Stimulated activated CD8-positive, alpha-beta memory T cell treated with anti-CD3 and anti-CD28 coated beads, Interleukin-4, amount 100 ng/mL, for 24 hours (primary cell): Measurements from ENCODE around the gene PARVB.
A peak's percentile ranks its signal among the peaks of the same experiment; 100 is the strongest.

Experiments used
- DNase-seq: peaks from one replicate; pipeline ENCODE4 v3.0.0-alpha.2; 2020; ENCODE audit warnings: low read depth

PARVB gene

GRCh38 chr22:44089717-44090570 lies 65.8 kb downstream of the PARVB start:
- no peak for DNase-seq

- DNase-seq = no peak
Observed at GRCh38 chr22:44090571-44090905, 66.4 kb downstream of the PARVB start.

GRCh38 chr22:44091021-44091721 lies 67.1 kb downstream of the PARVB start:
- DNase-seq = peak; percentile 11

GRCh38 chr22:44091751-44092150 lies 67.6 kb downstream of the PARVB start:
- DNase-seq = no peak

GRCh38 chr22:44092636-44093220 lies 68.6 kb downstream of the PARVB start:
- no peak for DNase-seq

GRCh38 chr22:44093791-44094190 lies 69.7 kb downstream of the PARVB start:
- DNase-seq = no peak

- DNase-seq = no peak
Observed at GRCh38 chr22:44094751-44095302, 70.7 kb downstream of the PARVB start.

- no peak for DNase-seq
Observed at GRCh38 chr22:44096736-44097135, 72.6 kb downstream of the PARVB start.

GRCh38 chr22:44097263-44098020 lies 73.3 kb downstream of the PARVB start:
- no peak for DNase-seq

- no peak for DNase-seq
Observed at GRCh38 chr22:44098021-44098739, 74.1 kb downstream of the PARVB start.

GRCh38 chr22:44098966-44099530 lies 74.9 kb downstream of the PARVB start:
- no peak for DNase-seq

GRCh38 chr22:44099696-44100095 lies 75.6 kb downstream of the PARVB start:
- DNase-seq = no peak

GRCh38 chr22:44100411-44100810 lies 76.3 kb downstream of the PARVB start:
- no peak for DNase-seq

- DNase-seq = no peak
Observed at GRCh38 chr22:44102121-44102520, 78.0 kb downstream of the PARVB start.

GRCh38 chr22:44102856-44103255 lies 78.8 kb downstream of the PARVB start:
- DNase-seq = no peak

- no peak for DNase-seq
Observed at GRCh38 chr22:44103735-44104480, 79.8 kb downstream of the PARVB start.

GRCh38 chr22:44107340-44107739 lies 83.2 kb downstream of the PARVB start:
- DNase-seq = no peak

GRCh38 chr22:44108076-44108475 lies 84.0 kb downstream of the PARVB start:
- DNase-seq = no peak

- no peak for DNase-seq
Observed at GRCh38 chr22:44108806-44109385, 84.8 kb downstream of the PARVB start.

GRCh38 chr22:44109416-44109815 lies 85.3 kb downstream of the PARVB start:
- no peak for DNase-seq
